NCI-H345 (cell line): ENCODE data around the gene MAP2K6.

Experiments used
- DNase-seq: peaks from one replicate; lab custom pipeline; 2025; lab: John Stamatoyannopoulos, UW

Gene MAP2K6

DNA sequence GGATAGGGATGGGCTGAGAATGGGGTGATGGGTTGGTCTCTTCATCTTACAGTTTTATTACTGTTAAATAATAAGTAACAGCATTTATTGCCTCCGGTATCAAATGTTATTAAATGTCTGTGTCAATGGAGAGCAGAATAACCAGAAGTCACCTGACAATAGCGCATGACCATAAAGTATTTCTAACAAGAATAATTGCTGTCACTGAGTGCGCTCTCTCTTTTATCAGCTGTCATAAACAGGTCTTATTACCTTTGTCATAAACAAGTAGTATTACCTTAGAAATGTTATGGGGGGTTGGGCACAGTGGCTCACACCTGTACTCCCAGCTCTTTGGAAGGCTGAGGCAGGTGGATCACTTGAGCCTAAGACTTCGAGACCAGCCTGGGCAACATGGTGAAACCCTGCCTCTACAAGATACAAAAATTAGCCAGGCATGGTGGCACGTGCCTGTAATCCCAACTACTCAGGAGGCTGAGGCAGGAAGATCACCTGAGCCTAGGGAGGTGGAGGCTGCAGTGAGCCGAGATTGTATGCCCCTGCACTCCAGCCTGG, 120.6 kb downstream of the MAP2K6 start:
- DNase-seq: no peak

DNA sequence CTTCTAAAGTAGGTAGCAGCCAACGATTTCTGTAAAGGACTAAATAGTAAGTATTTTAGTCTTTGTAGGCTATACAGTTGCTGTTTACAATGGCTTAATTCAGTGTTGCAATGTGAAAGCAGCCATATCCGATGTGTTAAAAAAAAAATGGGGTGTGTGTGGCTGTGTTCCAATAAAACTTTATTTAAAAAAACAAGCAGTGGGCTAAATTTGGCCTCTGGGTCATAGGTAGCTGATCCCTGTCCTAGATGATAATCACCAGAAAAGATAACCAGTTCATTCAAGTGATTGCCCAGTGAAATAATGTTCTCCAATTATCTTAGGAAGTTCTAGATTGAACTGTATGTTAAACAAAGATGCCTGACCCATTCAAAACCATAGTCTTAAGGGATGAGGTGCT, 124.3 kb downstream of the MAP2K6 start:
- DNase-seq: no peak

GRCh38 chr17:69539274-69539673, 124.8 kb downstream of the MAP2K6 start:
- DNase-seq: no peak

DNA sequence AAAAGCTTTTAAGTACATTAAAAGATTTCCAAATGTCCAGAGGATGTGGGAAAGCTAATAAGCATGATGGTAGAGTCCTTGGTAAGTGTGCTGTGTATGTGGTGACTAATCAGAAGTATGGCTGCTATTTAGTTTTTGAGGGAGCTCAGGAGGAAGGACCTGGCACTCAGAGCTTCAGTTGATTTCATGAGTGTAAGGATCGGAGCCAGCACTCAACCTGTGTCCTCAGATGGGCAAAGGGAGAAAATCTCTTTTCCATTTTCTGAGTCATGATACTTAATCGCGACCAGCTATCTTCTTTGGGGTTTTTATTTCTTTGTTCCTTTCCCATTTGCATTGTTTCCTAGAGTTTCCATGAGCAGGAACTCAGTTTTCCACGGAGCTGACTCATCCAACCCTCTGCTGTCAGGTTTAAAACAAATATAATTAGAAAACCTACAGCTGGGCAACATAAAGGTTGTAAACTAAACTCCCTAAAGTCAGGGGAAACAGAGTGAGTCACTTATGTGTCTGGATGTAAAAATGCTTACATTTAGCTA, 125.4 kb downstream of the MAP2K6 start:
- no peak for DNase-seq

GRCh38 chr17:69540356-69540755, 125.9 kb downstream of the MAP2K6 start:
- no peak for DNase-seq

- no peak for DNase-seq
These were observed 132.7 kb downstream of the MAP2K6 start for GRCh38 chr17:69547230-69547629.

GRCh38 chr17:69547947-69548346, 133.4 kb downstream of the MAP2K6 start:
- no peak for DNase-seq

GRCh38 chr17:69551212-69552010, 136.9 kb downstream of the MAP2K6 start:
- no peak for DNase-seq

GRCh38 chr17:69552986-69553667, 138.6 kb downstream of the MAP2K6 start:
- no peak for DNase-seq

- DNase-seq: no peak
These were observed 140.6 kb downstream of the MAP2K6 start for GRCh38 chr17:69555056-69555455.

DNA sequence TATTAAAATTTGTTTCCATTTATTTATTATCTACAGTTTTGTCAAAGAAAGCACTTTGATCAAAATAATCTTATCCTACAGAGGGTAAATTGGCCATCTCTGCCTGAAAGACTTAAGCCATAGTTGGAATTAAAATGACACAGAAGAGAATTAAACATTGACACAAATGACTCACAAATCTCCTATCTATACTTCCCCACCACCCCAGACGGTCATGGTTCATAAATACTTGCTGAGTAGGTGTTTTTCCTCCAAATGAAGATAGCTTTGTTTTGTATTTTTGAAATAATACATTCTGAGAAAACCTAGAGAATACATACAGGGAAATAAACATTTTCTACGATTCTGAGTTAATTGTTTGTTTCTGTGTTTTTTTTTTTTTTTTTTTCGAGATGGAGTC, 142.8 kb downstream of the MAP2K6 start:
- DNase-seq: no peak

DNA sequence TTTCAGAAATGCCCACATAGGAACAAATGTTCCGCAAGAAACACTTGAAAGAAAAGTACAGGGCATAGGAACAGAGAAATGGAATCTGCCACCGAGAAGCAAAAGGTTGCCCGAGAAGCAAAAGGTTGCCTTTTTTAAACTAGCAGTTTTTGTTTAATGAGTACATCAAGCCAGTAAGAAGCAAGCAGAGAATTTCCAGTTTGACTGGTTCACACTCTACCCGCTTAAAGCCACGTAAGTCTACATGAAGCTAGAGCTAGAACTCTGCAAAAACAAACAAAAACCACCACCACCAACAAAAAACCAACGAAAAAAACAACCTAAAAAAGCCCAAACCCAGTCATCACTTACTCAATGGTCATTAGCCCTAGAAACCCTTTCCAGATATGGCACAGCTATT, 144.3 kb downstream of the MAP2K6 start:
- DNase-seq: no peak

GRCh38 chr17:69560987-69561441, 146.5 kb downstream of the MAP2K6 start:
- DNase-seq: no peak

GRCh38 chr17:69561462-69561861, 147.0 kb downstream of the MAP2K6 start:
- no peak for DNase-seq

- DNase-seq: no peak
These were observed 150.9 kb downstream of the MAP2K6 start for GRCh38 chr17:69565447-69565846.

- DNase-seq: no peak
These were observed 152.6 kb downstream of the MAP2K6 start for GRCh38 chr17:69567130-69567529.

DNA sequence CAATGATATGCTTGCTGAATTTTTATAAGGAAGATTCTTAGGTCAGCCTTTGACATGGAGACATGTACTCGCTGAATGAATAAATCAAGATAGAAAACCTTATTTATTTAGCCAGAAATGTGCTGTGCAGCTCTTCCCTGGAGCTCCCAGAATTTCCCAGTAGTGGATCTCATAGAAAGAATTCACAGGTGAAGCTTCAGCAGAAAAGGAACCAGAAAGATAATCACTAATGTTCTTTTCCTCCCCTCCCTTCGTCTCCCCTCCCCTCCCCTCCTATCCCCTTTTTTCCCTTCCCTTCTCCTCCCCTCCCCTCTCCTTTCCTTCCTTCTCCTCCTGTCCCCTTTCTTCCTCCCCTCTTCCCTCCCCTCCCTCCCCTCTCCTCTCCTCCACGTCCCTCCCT, 158.2 kb downstream of the MAP2K6 start:
- no peak for DNase-seq

DNA sequence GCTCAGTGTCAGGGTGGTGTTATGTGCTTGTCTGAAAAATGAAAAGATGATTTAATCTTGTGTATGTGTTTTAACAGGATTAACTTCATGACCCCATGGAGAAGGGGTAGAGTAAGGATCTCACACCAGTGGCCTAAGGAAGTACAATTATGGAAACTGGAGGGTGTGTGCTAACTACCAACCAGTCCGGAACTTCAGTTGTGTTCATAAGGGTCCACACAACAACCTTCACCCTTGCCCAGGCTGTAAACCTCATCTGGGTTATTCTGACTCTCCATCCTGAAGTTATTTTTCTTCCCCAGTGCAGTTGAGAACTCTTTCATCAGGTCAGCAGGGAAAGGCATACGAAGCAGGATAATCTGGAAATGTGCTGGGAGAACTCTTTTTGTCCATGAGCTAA, 158.9 kb downstream of the MAP2K6 start:
- no peak for DNase-seq

GRCh38 chr17:69574257-69575197, 160.0 kb downstream of the MAP2K6 start:
- no peak for DNase-seq

- DNase-seq: peak; percentile 26
These were observed 160.9 kb downstream of the MAP2K6 start for GRCh38 chr17:69575346-69575761.

DNA sequence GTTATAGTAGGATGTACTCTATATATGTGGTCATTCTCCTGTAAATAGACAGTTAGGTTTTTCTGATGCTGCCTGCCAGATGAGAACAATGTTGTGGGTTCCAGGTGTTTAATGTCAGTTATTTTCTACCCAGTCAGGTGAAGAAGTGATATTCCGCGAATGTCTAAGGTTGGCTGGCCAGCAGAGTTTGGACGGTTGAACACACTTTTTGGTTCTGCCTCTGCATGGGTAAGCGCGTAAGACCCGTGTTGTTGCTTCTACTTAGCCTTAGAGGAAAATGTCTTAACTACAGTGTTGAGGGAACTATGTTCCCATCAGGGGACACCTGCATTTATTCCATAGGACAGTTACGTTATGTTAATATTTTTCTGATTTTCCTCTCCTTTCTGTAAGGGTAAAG, 162.6 kb downstream of the MAP2K6 start:
- DNase-seq: no peak
